Measurements from ENCODE around the gene ASPHD2.
A peak's percentile ranks its signal among the peaks of the same experiment; 100 is the strongest.
"Not testable (repeated sequence)": the region's sequence is repeated elsewhere in the genome, so short reads cannot be mapped to it uniquely, and the experiment has no call there.

The ASPHD2 gene

DNA sequence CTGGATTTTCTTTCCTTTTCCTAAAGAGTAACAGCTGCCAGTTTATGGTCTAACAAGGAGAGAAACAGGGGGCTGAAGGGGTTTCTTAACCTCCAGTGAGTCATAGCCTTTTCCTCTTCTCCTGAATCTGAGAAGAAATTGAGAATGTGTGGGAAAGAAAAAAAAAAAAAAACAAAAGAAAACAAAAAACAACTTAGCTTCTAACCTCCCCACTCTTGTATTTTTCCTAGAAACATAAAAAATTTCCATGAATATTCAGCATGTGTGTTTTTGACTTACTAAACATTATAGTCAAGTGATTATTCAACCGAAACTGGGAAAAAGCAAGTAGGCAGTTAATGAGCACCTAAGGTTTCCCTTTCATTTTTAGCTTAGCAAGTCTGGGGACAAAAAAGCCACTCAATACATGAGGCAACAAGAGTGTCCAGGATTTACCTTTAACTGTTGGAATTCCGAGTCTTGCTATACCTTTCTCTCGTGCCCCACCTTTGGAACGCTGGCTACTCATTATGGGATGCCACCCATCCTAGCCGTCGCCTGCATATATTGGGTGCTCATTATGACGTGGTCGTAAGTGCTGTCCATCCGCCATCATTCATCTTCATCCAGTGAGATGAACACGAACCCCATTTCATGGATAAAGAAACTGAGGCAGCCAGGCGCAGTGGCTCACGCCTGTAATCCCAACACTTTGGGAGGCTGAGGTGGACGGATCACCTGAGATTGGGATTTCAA is 2.4 kb downstream of the ASPHD2 start:
- Mint-ChIP-seq H3K9me3 (no peaks in the 10 kb centered on the region), H3K4me1 (ENCODE audit: low read depth) (peaks cover 58% of the 10 kb centered on the region), H3K4me3 (peak overlapping the region; percentile 89), H3K27me3 (ENCODE audit: low read depth) (peaks cover 6% of the 10 kb centered on the region), H3K27ac (peak overlapping the region; percentile 91), H3K36me3 (ENCODE audit: low read depth) (peaks cover 26% of the 10 kb centered on the region)
- DNase-seq (ENCODE audit: low spot score): no peak

DNA sequence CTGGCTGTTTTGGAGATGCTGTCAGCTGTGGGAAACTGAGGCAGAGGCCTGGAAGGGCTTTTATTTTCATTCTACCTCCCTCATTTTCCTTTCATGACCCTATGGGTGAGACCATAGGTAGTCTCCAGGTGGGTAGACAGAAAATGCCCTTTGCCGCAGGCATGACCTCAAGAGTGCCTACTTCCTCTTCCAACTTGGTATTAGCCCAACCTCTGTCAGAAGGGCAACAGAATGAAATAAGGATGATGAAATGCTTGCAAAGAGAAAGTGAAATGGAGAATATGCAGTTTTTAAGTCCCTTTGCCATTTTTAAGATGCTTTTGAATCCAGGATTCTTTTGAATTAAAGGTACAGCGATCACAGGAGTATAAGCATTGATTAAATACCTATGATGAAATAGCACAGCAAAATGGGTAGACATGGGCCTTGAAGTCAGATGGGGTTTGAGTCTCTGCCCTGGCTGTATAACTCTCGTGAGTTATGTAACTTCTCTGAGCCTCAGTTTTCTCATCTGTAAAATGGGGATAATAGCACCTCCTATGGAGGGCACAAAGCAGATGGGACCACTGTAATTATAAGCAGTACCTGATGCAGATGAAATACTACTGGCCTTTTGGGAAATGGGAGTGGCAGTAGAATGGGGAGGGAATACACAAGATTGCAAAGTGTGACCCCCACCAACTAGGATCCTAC is 3.7 kb downstream of the ASPHD2 start:
- Mint-ChIP-seq H3K4me1 (ENCODE audit: low read depth) (peaks cover 54% of the 10 kb centered on the region), H3K4me3 (peak overlapping the region; percentile 48), H3K27me3 (ENCODE audit: low read depth) (no peaks in the 10 kb centered on the region), H3K9me3 (no peaks in the 10 kb centered on the region), H3K36me3 (ENCODE audit: low read depth) (peaks cover 29% of the 10 kb centered on the region), H3K27ac (peak overlapping the region; percentile 67)
- DNase-seq (ENCODE audit: low spot score): no peak

DNA sequence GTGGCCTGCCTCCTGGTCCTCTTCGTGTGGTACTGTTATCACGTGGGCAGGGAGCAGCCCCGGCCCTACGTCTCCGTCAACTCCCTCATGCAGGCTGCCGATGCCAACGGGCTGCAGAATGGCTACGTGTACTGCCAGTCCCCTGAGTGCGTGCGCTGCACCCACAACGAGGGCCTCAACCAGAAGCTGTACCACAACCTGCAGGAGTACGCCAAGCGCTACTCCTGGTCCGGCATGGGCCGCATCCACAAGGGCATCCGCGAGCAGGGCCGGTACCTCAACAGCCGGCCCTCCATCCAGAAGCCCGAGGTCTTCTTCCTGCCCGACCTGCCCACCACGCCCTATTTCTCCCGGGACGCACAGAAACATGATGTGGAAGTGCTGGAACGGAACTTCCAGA is 4.7 kb downstream of the ASPHD2 start:
- H3K4me1 Mint-ChIP-seq (ENCODE audit: low read depth): peaks cover 51% of the 10 kb centered on the region
- no peaks in the 10 kb centered on the region for H3K9me3 Mint-ChIP-seq
- no peak overlapping the region for H3K4me3 Mint-ChIP-seq
- peaks cover 31% of the 10 kb centered on the region for H3K36me3 Mint-ChIP-seq (ENCODE audit: low read depth)
- no peak for DNase-seq (ENCODE audit: low spot score)
- no peaks in the 10 kb centered on the region for H3K27me3 Mint-ChIP-seq (ENCODE audit: low read depth)
- no peak overlapping the region for H3K27ac Mint-ChIP-seq

DNA sequence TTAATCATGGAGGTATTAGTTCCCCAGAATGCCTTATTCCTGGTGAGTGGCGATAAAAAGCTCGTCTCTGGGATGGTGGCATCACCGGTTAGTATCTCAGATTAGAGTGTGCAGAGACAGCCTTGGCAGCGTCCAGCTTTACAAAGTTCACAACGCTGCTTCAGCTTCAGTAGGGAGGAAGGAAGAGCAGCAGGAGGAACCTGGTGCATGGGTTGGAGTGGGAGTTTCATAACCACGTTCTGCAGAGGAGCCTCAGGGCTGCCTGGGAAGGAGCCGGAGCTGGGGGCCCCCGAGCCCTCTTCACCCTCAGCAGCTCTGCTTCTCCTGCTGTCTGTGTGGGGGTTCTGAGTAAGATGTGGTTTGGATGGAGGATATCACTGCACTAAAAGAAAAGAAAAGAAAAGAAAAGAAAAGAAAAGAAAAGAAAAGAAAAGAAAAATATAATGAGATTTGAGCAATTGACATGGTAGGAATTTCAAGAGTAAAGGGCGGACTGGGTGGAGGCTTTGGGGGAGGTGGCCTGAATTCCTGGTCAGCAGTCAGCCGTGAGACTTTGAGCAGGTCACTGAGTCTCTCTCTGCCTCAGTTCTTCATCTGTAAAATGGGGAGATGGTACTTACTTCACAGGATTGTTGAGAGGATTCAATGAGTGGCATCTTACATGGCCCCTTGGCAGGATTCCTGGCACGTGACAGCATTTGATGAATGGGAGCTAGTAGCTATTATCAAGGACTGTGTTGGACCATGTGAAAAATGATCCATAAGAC is 6.5 kb downstream of the ASPHD2 start:
- Mint-ChIP-seq H3K9me3 (no peaks in the 10 kb centered on the region), H3K36me3 (ENCODE audit: low read depth) (peaks cover 31% of the 10 kb centered on the region), H3K4me1 (ENCODE audit: low read depth) (peaks cover 45% of the 10 kb centered on the region), H3K4me3 (peak overlapping the region; percentile 7), H3K27me3 (ENCODE audit: low read depth) (no peaks in the 10 kb centered on the region), H3K27ac (peak overlapping the region; percentile 62)
- DNase-seq (ENCODE audit: low spot score): no peak

DNA sequence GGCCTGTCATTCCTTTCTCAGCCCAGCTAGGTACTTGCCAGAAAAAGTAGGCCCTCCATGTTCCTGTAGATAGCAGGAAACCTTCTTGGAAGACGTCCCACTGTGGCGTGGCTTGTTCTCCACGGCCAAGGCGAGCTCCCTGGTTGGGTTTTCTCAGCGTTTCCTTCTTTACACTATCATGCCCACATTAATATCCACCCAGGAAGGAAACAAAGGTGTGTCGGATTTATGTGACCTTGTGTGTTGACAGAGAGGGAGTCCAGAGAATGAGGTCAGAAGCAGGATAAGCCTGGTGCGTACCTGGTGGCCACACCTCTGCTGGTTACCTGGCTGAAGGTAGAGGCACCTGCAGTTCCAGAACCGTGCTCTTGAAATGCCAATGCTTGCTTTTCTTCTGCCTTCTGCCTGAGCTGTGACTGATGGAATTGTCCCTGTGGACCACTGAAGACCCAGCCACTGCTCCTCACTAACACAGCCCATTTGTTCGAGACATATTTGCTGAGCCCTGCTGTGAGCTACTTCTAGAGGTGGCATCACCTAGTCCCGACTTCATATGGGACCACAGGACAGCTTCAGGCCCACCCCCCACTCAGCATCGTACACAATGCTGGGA is 7.9 kb downstream of the ASPHD2 start:
- Mint-ChIP-seq H3K36me3 (ENCODE audit: low read depth) (peaks cover 31% of the 10 kb centered on the region), H3K9me3 (no peaks in the 10 kb centered on the region), H3K27me3 (ENCODE audit: low read depth) (no peaks in the 10 kb centered on the region), H3K4me1 (ENCODE audit: low read depth) (peaks cover 31% of the 10 kb centered on the region), H3K27ac (no peak overlapping the region), H3K4me3 (no peak overlapping the region)
- no peak for DNase-seq (ENCODE audit: low spot score)

DNA sequence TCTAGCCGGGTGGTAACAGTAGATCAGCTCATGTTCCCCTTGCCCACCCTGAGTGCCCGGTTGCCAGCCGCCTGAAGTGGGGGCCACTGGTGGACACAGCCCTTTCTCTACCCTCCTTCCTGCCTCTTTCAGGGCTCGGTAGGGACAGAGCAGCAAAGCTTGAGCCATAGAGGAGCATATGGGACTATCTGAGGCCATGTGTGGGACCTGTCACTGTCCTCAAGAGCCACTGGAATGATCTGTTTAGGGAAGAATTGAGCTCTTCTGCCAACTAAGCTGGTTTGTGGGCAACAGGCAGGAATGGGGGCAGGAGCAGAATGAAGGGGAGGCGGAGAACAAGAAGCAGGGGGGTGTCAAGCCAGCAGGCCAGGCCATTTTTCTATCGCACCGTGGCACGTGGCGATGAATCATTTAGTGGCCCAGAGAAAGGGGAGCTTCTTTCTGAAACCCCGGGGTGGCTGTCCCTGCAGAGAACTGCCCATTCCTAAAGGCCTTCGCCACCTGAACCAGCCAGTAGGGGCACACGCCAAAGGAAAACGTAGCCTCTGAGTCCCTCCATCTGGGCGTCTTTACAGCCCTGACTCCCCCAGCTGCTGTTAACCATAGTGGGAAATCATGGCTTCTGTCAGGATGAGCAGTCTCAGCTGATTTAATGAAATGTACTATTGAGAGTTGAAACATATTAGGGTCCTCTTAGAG is 8.8 kb downstream of the ASPHD2 start:
- Mint-ChIP-seq H3K4me3 (no peak overlapping the region), H3K36me3 (ENCODE audit: low read depth) (peaks cover 30% of the 10 kb centered on the region), H3K27me3 (ENCODE audit: low read depth) (no peaks in the 10 kb centered on the region), H3K9me3 (no peaks in the 10 kb centered on the region), H3K4me1 (ENCODE audit: low read depth) (peaks cover 23% of the 10 kb centered on the region), H3K27ac (no peak overlapping the region)
- DNase-seq (ENCODE audit: low spot score): no peak

DNA sequence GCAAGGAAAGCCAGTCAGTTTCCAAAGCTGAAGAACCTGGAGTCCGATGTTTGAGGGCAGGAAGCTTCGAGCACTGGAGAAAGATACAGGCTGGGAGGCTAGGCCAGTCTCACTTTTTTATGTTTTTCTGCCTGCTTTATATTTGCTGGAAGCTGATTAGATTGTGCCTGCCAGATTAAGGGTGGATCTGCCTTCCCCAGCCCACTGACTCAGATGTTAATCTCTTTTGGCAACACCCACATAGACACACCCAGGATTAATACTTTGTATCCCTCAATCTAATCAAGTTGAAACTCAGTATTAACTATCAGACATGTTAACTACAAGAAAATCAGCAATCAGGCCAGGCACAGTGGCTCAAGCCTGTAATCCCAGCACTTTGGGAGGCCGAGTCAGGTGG is 9.7 kb downstream of the ASPHD2 start:
- Mint-ChIP-seq H3K27ac (peak overlapping the region; percentile 15), H3K4me1 (ENCODE audit: low read depth) (peaks cover 23% of the 10 kb centered on the region), H3K36me3 (ENCODE audit: low read depth) (peaks cover 34% of the 10 kb centered on the region)
- not testable (repeated sequence) for H3K27me3 Mint-ChIP-seq (ENCODE audit: low read depth); H3K9me3 Mint-ChIP-seq; DNase-seq (ENCODE audit: low spot score); H3K4me3 Mint-ChIP-seq

DNA sequence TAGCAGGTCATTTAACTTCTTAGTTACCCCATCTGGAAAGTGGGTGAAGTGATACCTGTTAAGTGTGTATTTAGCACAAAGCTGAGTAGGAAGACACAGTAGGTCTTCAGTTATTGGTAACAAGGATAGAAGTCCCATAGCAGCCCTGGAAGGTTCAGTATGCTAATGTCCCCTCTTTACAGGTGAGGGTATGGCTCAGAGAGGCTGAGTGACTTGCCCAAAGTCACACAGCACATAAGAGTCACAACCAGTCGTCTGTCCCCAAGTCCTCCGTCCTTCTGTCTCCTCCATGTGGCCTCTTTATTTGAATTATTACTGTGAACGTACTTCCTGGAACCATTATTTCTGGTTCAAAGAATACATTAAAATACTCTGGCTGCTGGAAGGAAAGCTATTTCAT is 10.5 kb downstream of the ASPHD2 start:
- DNase-seq (ENCODE audit: low spot score): no peak
- Mint-ChIP-seq H3K27me3 (ENCODE audit: low read depth) (no peaks in the 10 kb centered on the region), H3K36me3 (ENCODE audit: low read depth) (peaks cover 28% of the 10 kb centered on the region), H3K27ac (no peak overlapping the region), H3K9me3 (no peaks in the 10 kb centered on the region), H3K4me3 (no peak overlapping the region), H3K4me1 (ENCODE audit: low read depth) (peaks cover 23% of the 10 kb centered on the region)

DNA sequence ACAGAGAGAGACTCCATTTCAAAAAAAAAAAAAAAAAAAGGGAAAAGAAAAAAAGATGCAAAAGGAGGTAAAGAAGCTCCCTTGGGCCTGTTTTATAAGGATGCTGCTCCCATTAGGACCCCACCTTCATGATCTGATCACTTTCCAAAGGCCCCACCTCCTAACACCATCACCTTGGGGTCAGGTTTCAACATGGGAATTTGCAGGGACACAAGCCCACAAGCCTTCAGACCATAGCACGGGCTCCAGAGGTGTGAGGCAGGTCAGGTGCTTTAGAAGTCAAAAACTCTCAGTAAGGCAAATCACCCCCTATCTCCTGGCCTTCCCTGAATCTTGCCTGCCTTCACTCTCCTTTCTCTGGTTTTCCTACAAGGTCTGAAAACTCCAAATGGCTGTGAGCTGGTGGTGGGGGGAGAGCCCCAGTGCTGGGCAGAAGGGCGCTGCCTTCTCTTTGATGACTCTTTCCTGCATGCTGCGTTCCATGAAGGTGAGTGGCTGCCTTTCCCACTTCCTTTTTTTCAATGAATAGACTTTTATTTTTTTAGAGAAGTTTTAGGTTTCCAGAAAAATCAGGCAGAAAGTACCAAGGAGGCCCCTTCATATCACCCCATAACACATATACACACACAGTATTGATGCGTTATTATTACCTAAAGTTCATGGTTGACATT is 13.2 kb downstream of the ASPHD2 start:
- Mint-ChIP-seq H3K27me3 (ENCODE audit: low read depth) (no peaks in the 10 kb centered on the region), H3K36me3 (ENCODE audit: low read depth) (peaks cover 14% of the 10 kb centered on the region), H3K9me3 (no peaks in the 10 kb centered on the region), H3K27ac (no peak overlapping the region), H3K4me3 (no peak overlapping the region), H3K4me1 (ENCODE audit: low read depth) (peaks cover 7% of the 10 kb centered on the region)
- DNase-seq (ENCODE audit: low spot score): no peak

DNA sequence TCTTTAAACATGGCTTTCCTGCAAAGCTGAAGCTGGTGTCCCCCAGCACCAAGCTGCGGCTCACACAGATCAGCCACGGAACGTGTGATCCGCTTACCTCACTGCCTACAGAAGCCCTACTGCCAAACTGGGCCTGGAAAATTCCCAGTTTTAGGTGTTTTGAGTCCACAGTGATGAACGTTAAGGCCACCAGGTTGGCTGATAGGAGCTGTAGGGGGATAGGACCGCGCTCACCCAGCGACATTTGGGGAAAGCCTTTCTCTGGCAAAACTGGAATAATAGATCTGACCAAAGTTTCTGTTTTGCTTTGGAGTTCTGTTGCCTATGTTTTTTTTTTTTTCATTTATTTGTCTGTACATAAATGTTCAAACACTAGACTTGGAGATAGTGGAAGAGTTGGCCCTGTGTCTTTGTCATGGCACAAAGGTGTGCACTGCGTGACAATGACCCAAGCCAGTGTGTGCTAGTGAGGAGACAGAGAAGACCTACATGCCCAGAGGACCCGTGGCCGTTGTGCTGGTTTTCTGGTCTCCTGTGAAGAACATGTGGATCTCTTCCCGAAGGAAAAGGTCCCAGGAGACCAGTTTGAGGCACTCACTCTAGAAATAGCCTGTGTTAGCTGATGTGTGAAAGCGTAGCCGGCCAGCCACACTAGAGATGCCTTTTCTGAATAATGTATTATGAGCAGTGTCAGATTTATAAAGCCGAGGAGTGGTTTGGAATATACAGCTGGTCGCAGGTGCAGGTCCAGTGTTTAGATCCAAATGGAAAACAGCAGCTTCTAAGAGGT is 15.0 kb downstream of the ASPHD2 start:
- Mint-ChIP-seq H3K4me1 (ENCODE audit: low read depth) (no peaks in the 10 kb centered on the region), H3K9me3 (no peaks in the 10 kb centered on the region), H3K27ac (no peak overlapping the region), H3K4me3 (no peak overlapping the region), H3K27me3 (ENCODE audit: low read depth) (no peaks in the 10 kb centered on the region), H3K36me3 (ENCODE audit: low read depth) (peaks cover 9% of the 10 kb centered on the region)
- no peak for DNase-seq (ENCODE audit: low spot score)

DNA sequence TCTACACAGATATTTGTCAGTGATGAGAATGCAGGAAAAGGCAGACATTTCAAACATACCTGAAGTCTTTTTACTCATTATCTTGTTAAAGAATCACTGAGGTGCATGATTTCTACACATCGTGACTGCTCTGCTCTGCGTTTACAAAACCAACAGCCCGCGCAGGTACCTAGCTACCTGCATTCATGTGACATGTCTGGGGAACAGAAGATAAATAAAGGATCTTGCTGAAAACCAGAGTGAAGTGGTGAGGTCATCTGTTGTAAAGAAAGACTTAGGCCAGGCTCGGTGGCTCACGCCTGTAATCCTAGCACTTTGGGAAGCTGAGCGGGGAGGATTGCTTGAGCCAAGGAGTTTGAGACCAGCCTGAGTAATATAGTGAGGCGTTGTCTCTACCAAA is 15.7 kb downstream of the ASPHD2 start:
- no peak for DNase-seq (ENCODE audit: low spot score)
- Mint-ChIP-seq H3K27me3 (ENCODE audit: low read depth) (no peaks in the 10 kb centered on the region), H3K4me3 (no peak overlapping the region), H3K36me3 (ENCODE audit: low read depth) (peaks cover 9% of the 10 kb centered on the region), H3K27ac (no peak overlapping the region), H3K4me1 (ENCODE audit: low read depth) (no peaks in the 10 kb centered on the region), H3K9me3 (no peaks in the 10 kb centered on the region)

DNA sequence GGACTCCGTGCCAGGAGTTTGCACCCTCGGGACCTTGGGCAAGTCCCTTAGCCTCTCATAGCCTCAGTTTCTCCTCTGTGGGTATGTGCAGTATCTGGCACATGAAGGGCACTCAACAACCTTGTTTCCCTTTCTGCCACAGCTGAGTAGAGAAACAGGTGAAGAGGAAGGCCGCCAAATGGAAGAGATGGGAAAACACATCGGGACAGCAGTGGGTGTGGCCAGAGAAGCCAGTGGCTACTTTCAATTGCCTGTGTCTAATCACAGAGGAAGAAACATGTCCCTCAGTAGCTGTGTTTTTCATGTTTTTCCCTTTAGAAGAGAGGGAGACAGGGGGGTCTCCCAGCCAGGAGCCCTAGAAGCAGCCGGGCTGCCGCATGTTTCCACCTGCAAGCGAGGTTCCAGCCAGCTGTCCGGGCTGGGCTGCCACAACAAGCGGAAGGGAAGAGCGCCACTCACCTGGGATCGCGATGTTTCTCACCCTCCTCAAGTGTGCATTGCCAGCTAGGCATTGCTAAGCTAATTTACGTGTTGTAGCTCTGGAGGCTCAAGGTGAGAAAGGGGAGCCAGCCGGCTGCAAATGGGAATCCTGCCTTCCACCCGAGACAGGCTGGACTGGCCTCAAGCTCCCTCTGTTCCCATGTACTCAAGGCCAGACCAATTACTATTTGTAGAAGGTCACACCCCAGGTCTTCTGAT is 16.7 kb downstream of the ASPHD2 start:
- DNase-seq (ENCODE audit: low spot score): no peak
- Mint-ChIP-seq H3K4me3 (no peak overlapping the region), H3K27ac (no peak overlapping the region), H3K4me1 (ENCODE audit: low read depth) (no peaks in the 10 kb centered on the region), H3K9me3 (no peaks in the 10 kb centered on the region), H3K36me3 (ENCODE audit: low read depth) (peaks cover 9% of the 10 kb centered on the region), H3K27me3 (ENCODE audit: low read depth) (no peaks in the 10 kb centered on the region)

All from T-helper 2 cell treated with Interferon-gamma antibody and Interleukin-4, amounts not matched to agents 5 μg/mL and 100 μg/mL, for 36 hours (primary cell).